Caco-2 (cell line): ENCODE results near the gene SLC35F1. TPM values are rescaled to one million over a fixed set of nuclear protein-coding genes. Genes with fewer than 3 reads are reported as not detected.

Source experiments
- BruUV-seq: library from RNA; stranded (reverse); fragments of 400-500 nt; replicated peaks from 2 replicates; lab custom pipeline; 2021; lab: Mats Ljungman, UMichigan
- CTCF ChIA-PET: fragments of 300-600 bp; sonication (Branson Sonifier 250); formaldehyde crosslinking; loops from one replicate; lab custom pipeline; 2022; ENCODE audit warnings: antibody characterized with exemption; lab: Charles Lee
- POLR2A ChIA-PET: fragments of 300-600 bp; sonication (Branson Sonifier 250); formaldehyde crosslinking; loops from one replicate; lab custom pipeline; 2022; ENCODE audit warnings: antibody characterized with exemption; lab: Charles Lee
- DNase-seq, 2 experiments: peaks; one replicate each; pipeline versions ENCODE4 v3.0.0 to v3.0.0-alpha.2; 2020 to 2022
- H3K27me3 ChIP-seq: replicated peaks from 2 replicates; pipeline ENCODE4 v1.6.0; 2011; ENCODE audit warnings: low read length; ENCODE audit not compliant: control insufficient read depth, insufficient read depth
- H3K36me3 ChIP-seq: 2 replicates; pipeline ENCODE4 v1.5.1; 2011; ENCODE audit warnings: low read length; ENCODE audit not compliant: control insufficient read depth, insufficient read depth
- H3K4me1 ChIP-seq: fragments of 250-450 bp; sonication (Bioruptor Pico); 2 replicates; pipeline ENCODE4 v1.5.1; 2020; ENCODE audit warnings: mild to moderate bottlenecking
- H3K4me3 ChIP-seq: 2 replicates; pipeline ENCODE4 v1.5.1; 2011; ENCODE audit warnings: low read depth, mild to moderate bottlenecking, control low read depth, low read length
- H3K9me3 ChIP-seq: fragments of 250-450 bp; sonication (Bioruptor Pico); 2 replicates; pipeline ENCODE4 v1.5.1; 2020; ENCODE audit warnings: mild to moderate bottlenecking, moderate library complexity
- H3K27ac Mint-ChIP-seq: one replicate; pipeline ENCODE4 v1.8.0; 2022; ENCODE audit warnings: mixed read lengths; ENCODE audit not compliant: unreplicated experiment
- H3K27me3 Mint-ChIP-seq: one replicate; pipeline ENCODE4 v1.8.0; 2022; ENCODE audit warnings: mixed read lengths; ENCODE audit not compliant: insufficient read depth, unreplicated experiment
- H3K36me3 Mint-ChIP-seq: one replicate; pipeline ENCODE4 v1.8.0; 2022; ENCODE audit warnings: mild to moderate bottlenecking, mixed read lengths; ENCODE audit not compliant: insufficient read depth, unreplicated experiment
- H3K4me1 Mint-ChIP-seq: one replicate; pipeline ENCODE4 v1.8.0; 2022; ENCODE audit warnings: low read depth, mixed read lengths; ENCODE audit not compliant: unreplicated experiment
- H3K4me3 Mint-ChIP-seq: one replicate; pipeline ENCODE4 v1.8.0; 2022; ENCODE audit warnings: mild to moderate bottlenecking, moderate library complexity, mixed read lengths; ENCODE audit not compliant: unreplicated experiment
- H3K9me3 Mint-ChIP-seq: one replicate; pipeline ENCODE4 v1.8.0; 2022; ENCODE audit warnings: mixed read lengths; ENCODE audit not compliant: unreplicated experiment
- intact Hi-C: fragments of 100-400 bp; cut with micrococcal nuclease; formaldehyde crosslinking; loops from one replicate; pipeline ENCODE4 v1.10.0; 2022; ENCODE audit not compliant: unreplicated experiment
- total RNA-seq: library from RNA; stranded (reverse); gene quantifications from 2 replicates; pipeline ENCODE4 v1.2.3, GENCODE V29; 2022
- TF ChIP-seq, protein P1 (sequence below), 2 experiments: fragments of 200-600 bp in 1 of 2; IDR thresholded peaks; 1 replicate in 1 of 2; 2 replicates in 1 of 2; pipeline versions ENCODE4 v1.5.1 to v1.8.0; 2011 to 2022; ENCODE audit warnings: antibody characterized with exemption in 1 of 2, control low read depth in 1 of 2, inconsistent platforms in 1 of 2, low read depth in 1 of 2, low read length in 1 of 2, mild to moderate bottlenecking in 1 of 2, moderate library complexity in 1 of 2; ENCODE audit not compliant: insufficient read depth in 1 of 2, severe bottlenecking in 1 of 2, unreplicated experiment in 1 of 2

SLC35F1 gene
- total RNA-seq, 1 experiment from 2014 or later, result not detected

DNA sequence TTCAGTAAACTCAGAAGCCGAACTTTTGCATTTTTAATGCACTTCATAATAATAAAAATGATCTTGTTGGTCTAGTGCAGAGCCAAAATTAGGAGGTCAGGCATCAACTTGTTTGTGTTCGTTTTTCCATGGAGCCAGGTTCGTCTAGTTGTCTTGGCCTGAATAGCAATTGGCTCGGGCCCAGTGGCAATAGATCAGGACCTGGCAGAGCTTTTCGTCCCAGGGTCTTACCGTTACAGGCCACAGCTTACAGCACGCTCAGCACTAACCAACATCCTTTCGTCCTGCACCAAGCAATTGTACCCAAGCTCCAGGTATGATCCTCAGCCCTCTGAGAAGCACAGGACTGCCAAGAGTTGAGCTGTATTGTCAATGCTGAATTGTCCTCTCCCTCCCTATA, 400.5 kb downstream of the SLC35F1 start:
- Mint-ChIP-seq H3K4me1 (no peaks in the 10 kb centered on the region), H3K4me3 (no peak overlapping the region), H3K9me3 (no peaks in the 10 kb centered on the region), H3K36me3 (no peaks in the 10 kb centered on the region), H3K27me3 (peaks cover 5% of the 10 kb centered on the region), H3K27ac (no peak overlapping the region)
- Histone ChIP-seq H3K9me3 (no peaks in the 10 kb centered on the region), H3K36me3 (no peaks in the 10 kb centered on the region), H3K4me3 (no peak overlapping the region), H3K4me1 (no peaks in the 10 kb centered on the region), H3K27me3 (no peaks in the 10 kb centered on the region)
- no TSS peak for BruUV-seq
- POLR2A ChIA-PET, result no interaction called here
- CTCF ChIA-PET, result no interaction called here
- no peak for DNase-seq
- TF ChIP-seq, protein P1, sequence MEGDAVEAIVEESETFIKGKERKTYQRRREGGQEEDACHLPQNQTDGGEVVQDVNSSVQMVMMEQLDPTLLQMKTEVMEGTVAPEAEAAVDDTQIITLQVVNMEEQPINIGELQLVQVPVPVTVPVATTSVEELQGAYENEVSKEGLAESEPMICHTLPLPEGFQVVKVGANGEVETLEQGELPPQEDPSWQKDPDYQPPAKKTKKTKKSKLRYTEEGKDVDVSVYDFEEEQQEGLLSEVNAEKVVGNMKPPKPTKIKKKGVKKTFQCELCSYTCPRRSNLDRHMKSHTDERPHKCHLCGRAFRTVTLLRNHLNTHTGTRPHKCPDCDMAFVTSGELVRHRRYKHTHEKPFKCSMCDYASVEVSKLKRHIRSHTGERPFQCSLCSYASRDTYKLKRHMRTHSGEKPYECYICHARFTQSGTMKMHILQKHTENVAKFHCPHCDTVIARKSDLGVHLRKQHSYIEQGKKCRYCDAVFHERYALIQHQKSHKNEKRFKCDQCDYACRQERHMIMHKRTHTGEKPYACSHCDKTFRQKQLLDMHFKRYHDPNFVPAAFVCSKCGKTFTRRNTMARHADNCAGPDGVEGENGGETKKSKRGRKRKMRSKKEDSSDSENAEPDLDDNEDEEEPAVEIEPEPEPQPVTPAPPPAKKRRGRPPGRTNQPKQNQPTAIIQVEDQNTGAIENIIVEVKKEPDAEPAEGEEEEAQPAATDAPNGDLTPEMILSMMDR (IDR thresholded peaks at IDR 0.05; ENCODE audit: insufficient read depth in 1 of 2, low read depth in 1 of 2, low read length in 1 of 2, severe bottlenecking in 1 of 2, unreplicated experiment in 1 of 2), result no peak
- intact Hi-C loops, result no loop called here

DNA sequence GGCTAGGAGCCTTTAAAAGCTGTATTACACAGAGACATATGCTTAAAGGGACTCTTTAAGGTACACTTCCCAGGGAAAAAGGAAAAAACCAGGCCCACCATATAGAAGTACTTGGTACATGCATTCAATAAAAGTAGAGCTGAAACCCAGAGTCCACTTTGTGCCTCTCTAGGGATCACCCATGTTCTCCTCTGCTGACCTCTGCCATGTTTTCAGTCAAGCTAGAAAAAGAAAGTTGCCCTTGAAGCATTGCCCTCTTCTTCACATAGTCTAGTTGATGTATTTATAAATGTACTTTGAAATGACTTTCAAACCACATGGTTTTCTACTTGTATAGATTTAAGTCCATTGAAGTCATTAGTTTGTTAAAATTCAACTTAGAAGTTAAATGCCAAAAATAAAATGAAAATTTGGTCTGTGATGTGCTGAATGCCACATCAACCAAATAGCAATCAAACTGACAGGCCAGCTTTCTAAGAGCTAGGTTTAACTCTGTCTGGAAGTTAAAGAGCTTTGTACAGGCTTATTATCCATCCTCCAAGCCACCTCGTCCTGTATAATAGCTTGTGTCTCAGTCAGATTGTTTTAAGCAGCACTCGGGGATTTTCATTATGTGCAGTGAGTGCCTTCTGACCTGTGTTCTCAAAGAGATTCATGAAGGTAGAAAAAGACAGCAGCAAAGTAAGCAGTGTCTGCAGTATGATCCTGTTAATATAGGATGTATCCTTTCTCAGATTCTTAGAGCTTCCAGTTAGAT, 402.5 kb downstream of the SLC35F1 start:
- ChIA-PET CTCF (no interaction called here), POLR2A (no interaction called here)
- H3K36me3 Mint-ChIP-seq, result no peaks in the 10 kb centered on the region
- Histone ChIP-seq H3K36me3 (no peaks in the 10 kb centered on the region), H3K27me3 (no peaks in the 10 kb centered on the region), H3K9me3 (no peaks in the 10 kb centered on the region), H3K4me1 (no peaks in the 10 kb centered on the region), H3K4me3 (no peak overlapping the region)
- BruUV-seq, result no TSS peak
- no peaks in the 10 kb centered on the region for H3K4me1 Mint-ChIP-seq
- H3K27ac Mint-ChIP-seq, result no peak overlapping the region
- TF ChIP-seq, protein P1 (IDR thresholded peaks at IDR 0.05; ENCODE audit: insufficient read depth in 1 of 2, low read depth in 1 of 2, low read length in 1 of 2, severe bottlenecking in 1 of 2, unreplicated experiment in 1 of 2), result no peak
- no peak overlapping the region for H3K4me3 Mint-ChIP-seq
- peaks cover 5% of the 10 kb centered on the region for H3K27me3 Mint-ChIP-seq
- DNase-seq, result no peak
- intact Hi-C loops, result no loop called here
- H3K9me3 Mint-ChIP-seq, result no peaks in the 10 kb centered on the region

DNA sequence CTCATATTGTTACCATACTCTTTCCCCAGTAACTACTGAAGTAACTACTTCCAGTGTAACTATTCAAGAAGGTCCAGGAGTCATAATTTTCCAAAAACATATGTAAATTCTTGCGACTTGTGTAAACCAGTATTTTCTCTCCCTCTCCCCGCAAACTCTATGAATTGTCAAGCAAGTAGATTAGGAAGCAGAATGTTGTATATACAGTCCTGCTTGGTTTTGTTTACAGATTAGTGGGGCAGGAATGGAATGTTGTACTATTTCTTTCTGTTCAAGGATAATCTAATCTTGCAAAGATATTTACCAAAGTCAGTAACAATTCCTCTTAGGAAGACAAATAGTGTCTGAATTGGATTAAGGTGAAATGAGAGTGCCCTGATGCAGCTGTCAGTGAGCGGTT, 406.1 kb downstream of the SLC35F1 start:
- POLR2A ChIA-PET, result no interaction called here
- no peak for DNase-seq
- no peak overlapping the region for H3K4me3 Mint-ChIP-seq

More for the DNA sequence above, 406.1 kb downstream of the SLC35F1 start:
- Mint-ChIP-seq H3K4me1 (no peaks in the 10 kb centered on the region), H3K27me3 (no peaks in the 10 kb centered on the region), H3K27ac (no peak overlapping the region), H3K9me3 (no peaks in the 10 kb centered on the region), H3K36me3 (no peaks in the 10 kb centered on the region)
- no peaks in the 10 kb centered on the region for H3K4me1 ChIP-seq
- no TSS peak for BruUV-seq
- H3K27me3 ChIP-seq, result no peaks in the 10 kb centered on the region
- no peak overlapping the region for H3K4me3 ChIP-seq
- CTCF ChIA-PET, result no interaction called here
- no peaks in the 10 kb centered on the region for H3K36me3 ChIP-seq
- no peaks in the 10 kb centered on the region for H3K9me3 ChIP-seq
- TF ChIP-seq, protein P1 (IDR thresholded peaks at IDR 0.05; ENCODE audit: insufficient read depth in 1 of 2, low read depth in 1 of 2, low read length in 1 of 2, severe bottlenecking in 1 of 2, unreplicated experiment in 1 of 2), result no peak
- intact Hi-C loops, result no loop called here
